ENCODE results near the gene PRKCE. TPM values are rescaled to one million over a fixed set of nuclear protein-coding genes. Genes with fewer than 3 reads are reported as not detected.

Gene PRKCE
- total and polyA plus RNA-seq, 2 experiments from 2014 or later: 0.94 to 1.2 TPM

GRCh38 chr2:45755585-45756335 is 104.3 kb downstream of the PRKCE start:
- H3K27me3 Mint-ChIP-seq (ENCODE audit: insufficient read depth, low read depth, poor library complexity): no peaks in the 10 kb centered on the region
- H3K27ac ChIP-seq (ENCODE audit: low read depth): no peak overlapping the region
- H3K27me3 ChIP-seq (ENCODE audit: insufficient read depth): no peaks in the 10 kb centered on the region
- no peak overlapping the region for H3K4me3 ChIP-seq
- no peaks in the 10 kb centered on the region for H3K9me2 ChIP-seq (ENCODE audit: insufficient read depth)
- H3K36me3 Mint-ChIP-seq (ENCODE audit: low read depth): no peaks in the 10 kb centered on the region
- H3K79me2 ChIP-seq (replicated peaks; ENCODE audit: insufficient read depth): no peaks in the 10 kb centered on the region
- H2AFZ ChIP-seq: no peak overlapping the region
- TF ChIP-seq, protein P1, sequence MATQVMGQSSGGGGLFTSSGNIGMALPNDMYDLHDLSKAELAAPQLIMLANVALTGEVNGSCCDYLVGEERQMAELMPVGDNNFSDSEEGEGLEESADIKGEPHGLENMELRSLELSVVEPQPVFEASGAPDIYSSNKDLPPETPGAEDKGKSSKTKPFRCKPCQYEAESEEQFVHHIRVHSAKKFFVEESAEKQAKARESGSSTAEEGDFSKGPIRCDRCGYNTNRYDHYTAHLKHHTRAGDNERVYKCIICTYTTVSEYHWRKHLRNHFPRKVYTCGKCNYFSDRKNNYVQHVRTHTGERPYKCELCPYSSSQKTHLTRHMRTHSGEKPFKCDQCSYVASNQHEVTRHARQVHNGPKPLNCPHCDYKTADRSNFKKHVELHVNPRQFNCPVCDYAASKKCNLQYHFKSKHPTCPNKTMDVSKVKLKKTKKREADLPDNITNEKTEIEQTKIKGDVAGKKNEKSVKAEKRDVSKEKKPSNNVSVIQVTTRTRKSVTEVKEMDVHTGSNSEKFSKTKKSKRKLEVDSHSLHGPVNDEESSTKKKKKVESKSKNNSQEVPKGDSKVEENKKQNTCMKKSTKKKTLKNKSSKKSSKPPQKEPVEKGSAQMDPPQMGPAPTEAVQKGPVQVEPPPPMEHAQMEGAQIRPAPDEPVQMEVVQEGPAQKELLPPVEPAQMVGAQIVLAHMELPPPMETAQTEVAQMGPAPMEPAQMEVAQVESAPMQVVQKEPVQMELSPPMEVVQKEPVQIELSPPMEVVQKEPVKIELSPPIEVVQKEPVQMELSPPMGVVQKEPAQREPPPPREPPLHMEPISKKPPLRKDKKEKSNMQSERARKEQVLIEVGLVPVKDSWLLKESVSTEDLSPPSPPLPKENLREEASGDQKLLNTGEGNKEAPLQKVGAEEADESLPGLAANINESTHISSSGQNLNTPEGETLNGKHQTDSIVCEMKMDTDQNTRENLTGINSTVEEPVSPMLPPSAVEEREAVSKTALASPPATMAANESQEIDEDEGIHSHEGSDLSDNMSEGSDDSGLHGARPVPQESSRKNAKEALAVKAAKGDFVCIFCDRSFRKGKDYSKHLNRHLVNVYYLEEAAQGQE (IDR thresholded peaks at IDR 0.05; ENCODE audit: unreplicated experiment): no peak
- TF ChIP-seq NANOG (IDR thresholded peaks at IDR 0.05; ENCODE audit: borderline replicate concordance): no peak
- TF ChIP-seq ZNF114 (CRISPR knock-in tag; IDR thresholded peaks at IDR 0.05): no peak
- no peak for TF ChIP-seq EZH2phosphoT487 (IDR thresholded peaks at IDR 0.05; ENCODE audit: unreplicated experiment)
- no peak for TF ChIP-seq CREB1 (CRISPR knock-in tag; IDR thresholded peaks at IDR 0.05; ENCODE audit: low read depth)
- TF ChIP-seq, protein P2, sequence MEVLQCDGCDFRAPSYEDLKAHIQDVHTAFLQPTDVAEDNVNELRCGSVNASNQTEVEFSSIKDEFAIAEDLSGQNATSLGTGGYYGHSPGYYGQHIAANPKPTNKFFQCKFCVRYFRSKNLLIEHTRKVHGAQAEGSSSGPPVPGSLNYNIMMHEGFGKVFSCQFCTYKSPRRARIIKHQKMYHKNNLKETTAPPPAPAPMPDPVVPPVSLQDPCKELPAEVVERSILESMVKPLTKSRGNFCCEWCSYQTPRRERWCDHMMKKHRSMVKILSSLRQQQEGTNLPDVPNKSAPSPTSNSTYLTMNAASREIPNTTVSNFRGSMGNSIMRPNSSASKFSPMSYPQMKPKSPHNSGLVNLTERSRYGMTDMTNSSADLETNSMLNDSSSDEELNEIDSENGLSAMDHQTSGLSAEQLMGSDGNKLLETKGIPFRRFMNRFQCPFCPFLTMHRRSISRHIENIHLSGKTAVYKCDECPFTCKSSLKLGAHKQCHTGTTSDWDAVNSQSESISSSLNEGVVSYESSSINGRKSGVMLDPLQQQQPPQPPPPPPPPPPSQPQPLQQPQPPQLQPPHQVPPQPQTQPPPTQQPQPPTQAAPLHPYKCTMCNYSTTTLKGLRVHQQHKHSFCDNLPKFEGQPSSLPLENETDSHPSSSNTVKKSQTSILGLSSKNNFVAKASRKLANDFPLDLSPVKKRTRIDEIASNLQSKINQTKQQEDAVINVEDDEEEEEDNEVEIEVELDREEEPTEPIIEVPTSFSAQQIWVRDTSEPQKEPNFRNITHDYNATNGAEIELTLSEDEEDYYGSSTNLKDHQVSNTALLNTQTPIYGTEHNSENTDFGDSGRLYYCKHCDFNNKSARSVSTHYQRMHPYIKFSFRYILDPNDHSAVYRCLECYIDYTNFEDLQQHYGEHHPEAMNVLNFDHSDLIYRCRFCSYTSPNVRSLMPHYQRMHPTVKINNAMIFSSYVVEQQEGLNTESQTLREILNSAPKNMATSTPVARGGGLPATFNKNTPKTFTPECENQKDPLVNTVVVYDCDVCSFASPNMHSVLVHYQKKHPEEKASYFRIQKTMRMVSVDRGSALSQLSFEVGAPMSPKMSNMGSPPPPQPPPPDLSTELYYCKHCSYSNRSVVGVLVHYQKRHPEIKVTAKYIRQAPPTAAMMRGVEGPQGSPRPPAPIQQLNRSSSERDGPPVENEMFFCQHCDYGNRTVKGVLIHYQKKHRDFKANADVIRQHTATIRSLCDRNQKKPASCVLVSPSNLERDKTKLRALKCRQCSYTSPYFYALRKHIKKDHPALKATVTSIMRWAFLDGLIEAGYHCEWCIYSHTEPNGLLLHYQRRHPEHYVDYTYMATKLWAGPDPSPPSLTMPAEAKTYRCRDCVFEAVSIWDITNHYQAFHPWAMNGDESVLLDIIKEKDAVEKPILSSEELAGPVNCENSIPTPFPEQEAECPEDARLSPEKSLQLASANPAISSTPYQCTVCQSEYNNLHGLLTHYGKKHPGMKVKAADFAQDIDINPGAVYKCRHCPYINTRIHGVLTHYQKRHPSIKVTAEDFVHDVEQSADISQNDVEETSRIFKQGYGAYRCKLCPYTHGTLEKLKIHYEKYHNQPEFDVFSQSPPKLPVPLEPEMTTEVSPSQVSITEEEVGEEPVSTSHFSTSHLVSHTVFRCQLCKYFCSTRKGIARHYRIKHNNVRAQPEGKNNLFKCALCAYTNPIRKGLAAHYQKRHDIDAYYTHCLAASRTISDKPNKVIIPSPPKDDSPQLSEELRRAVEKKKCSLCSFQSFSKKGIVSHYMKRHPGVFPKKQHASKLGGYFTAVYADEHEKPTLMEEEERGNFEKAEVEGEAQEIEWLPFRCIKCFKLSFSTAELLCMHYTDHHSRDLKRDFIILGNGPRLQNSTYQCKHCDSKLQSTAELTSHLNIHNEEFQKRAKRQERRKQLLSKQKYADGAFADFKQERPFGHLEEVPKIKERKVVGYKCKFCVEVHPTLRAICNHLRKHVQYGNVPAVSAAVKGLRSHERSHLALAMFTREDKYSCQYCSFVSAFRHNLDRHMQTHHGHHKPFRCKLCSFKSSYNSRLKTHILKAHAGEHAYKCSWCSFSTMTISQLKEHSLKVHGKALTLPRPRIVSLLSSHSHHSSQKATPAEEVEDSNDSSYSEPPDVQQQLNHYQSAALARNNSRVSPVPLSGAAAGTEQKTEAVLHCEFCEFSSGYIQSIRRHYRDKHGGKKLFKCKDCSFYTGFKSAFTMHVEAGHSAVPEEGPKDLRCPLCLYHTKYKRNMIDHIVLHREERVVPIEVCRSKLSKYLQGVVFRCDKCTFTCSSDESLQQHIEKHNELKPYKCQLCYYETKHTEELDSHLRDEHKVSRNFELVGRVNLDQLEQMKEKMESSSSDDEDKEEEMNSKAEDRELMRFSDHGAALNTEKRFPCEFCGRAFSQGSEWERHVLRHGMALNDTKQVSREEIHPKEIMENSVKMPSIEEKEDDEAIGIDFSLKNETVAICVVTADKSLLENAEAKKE (CRISPR knock-in tag; IDR thresholded peaks at IDR 0.05): no peak
- no peak for TF ChIP-seq POLR2AphosphoS5 (IDR thresholded peaks at IDR 0.05; ENCODE audit: low read depth)
- TF ChIP-seq ETS1 (IDR thresholded peaks at IDR 0.05): no peak
- no peak for TF ChIP-seq STAT1 (IDR thresholded peaks at IDR 0.05; ENCODE audit: unreplicated experiment)
- no peak for TF ChIP-seq CTCF (conservative IDR thresholded peaks at IDR 0.05; ENCODE audit: low read depth in 2 of 2)
- TF ChIP-seq ZNF331 (CRISPR knock-in tag; IDR thresholded peaks at IDR 0.05; ENCODE audit: low read depth): no peak
- no peak for TF ChIP-seq JUNB (IDR thresholded peaks at IDR 0.05; ENCODE audit: unreplicated experiment)
- TF ChIP-seq EZH2 (IDR thresholded peaks at IDR 0.05; ENCODE audit: low read depth, unreplicated experiment): no peak
- no peaks in the 10 kb centered on the region for H3K9me3 Mint-ChIP-seq
- no peak for ATAC-seq
- DNase-seq (ENCODE audit: low spot score): no peak
- no peak overlapping the region for H3K27ac Mint-ChIP-seq
- H3K4me2 ChIP-seq: no peak overlapping the region
- no peak overlapping the region for H3K4me3 Mint-ChIP-seq
- no peaks in the 10 kb centered on the region for H3K36me3 ChIP-seq (ENCODE audit: insufficient read depth)
- H3K4me1 Mint-ChIP-seq: peaks cover 9% of the 10 kb centered on the region
- peaks cover 4% of the 10 kb centered on the region; the same call in 1 of the 2 replicates for H3K4me1 ChIP-seq (ENCODE audit: insufficient read depth)
- no peaks in the 10 kb centered on the region for H4K20me1 ChIP-seq (replicated peaks; ENCODE audit: insufficient read depth)
- no peaks in the 10 kb centered on the region for H3F3A ChIP-seq (replicated peaks; ENCODE audit: low read depth)
